GM18907 (cell line): Measurements from ENCODE around the gene TMTC3.
A peak's percentile ranks its signal among the peaks of the same experiment; 100 is the strongest.
"Not testable (repeated sequence)": the region's sequence is repeated elsewhere in the genome, so short reads cannot be mapped to it uniquely, and the experiment has no call there.

Source experiments
- ATAC-seq: cut with Tn5 transposase; IDR thresholded peaks from one replicate; pipeline ENCODE4 v1.9.1; 2021; ENCODE audit warnings: mild to moderate bottlenecking, moderate library complexity; ENCODE audit not compliant: unreplicated experiment

The TMTC3 gene

GRCh38 chr12:88141774-88142609 lies at the start of gene TMTC3, which contains the start of gene CEP290:
Gene TMTC3 (plus strand): TSS chr12:88142307. CDS start chr12:88148316, 6,009 bp downstream.
Gene CEP290 (minus strand): TSS chr12:88142088. CDS start chr12:88141307, 781 bp downstream.
- ATAC-seq, result peak; percentile 96

DNA sequence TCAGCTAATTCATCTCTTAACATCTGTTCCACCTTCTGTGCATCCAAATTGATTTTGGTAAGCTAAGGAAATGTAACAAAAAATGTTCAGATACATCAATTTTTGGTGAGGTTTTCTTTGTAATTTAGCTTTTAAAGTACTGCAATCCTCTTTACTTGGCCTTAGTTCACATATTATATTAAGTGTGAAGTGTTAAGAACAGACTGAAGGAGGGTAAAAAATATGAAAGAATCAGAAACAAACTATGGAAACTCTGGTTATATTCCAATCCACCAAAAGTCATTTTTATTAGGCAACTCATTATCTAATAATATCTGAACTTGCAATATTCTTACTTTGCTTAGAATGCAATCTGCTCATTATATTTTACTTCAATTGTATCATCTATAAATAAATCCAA lies 49.3 kb upstream of the TMTC3 start:
- no peak for ATAC-seq

- no peak for ATAC-seq
Observed at GRCh38 chr12:88093573-88093972, 48.5 kb upstream of the TMTC3 start.

GRCh38 chr12:88108021-88108420 lies 34.1 kb upstream of the TMTC3 start:
- ATAC-seq, result no peak

DNA sequence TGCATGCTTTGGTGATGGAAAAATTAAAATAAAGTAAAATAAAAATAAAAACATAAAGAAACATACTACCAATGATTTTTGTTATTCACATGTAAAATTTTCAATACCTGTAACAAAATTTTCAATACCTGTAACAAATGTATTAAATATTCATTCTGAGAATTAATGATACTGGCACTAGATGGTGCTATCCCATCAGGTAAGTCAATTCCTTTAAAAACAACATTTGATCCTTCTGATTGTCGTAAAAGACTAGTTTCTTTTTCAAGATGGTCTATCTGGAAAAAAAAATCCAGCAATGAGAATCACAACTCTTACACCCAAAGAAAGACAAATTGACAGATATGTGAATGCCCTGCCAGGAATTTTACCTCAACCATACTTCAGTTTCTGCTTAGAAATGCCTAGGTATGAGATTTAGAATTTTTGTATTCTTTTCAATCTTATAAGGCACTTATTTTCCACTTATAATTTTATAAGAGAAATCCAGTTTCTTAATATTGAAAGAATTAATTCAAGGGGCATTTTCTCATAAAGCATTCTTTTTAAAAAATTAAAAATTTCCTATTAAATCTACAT lies 30.9 kb upstream of the TMTC3 start:
- no peak for ATAC-seq

DNA sequence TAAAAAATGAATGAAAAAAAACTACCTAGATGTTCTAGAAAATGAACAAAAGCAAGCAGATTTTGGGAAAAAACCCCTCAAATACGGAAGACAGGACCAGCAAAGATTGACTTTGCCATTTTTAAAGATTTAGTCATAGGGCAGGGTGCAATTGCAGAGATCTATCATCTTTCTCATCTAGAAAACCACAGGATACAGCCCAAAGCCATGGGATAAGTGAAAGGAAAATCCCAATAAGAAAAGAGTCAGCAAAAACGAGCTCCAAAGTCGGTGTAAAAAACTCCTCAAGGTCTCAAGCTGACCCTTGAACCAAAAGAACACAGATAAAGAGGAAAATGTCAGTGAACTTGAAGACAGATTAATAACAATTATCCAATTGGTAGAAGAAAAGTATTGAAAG lies 28.2 kb upstream of the TMTC3 start:
- no peak for ATAC-seq

DNA sequence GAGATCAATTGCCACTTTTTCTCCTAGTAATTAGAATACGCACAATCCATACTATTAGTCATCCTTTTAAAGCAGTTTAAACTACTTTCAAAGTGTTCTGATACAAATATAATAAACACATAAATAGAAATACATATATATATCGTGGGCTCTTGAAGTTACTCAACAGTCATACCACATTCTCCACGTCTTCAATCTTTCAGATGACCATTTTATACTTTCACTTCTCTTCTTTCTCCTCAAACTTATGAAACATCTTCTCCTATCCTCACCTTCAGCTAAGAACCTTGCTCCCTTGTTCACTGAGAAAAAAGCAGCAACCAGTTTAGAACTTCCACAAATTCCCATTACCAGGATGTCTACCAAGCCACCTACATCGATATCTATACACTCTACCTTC lies 19.4 kb upstream of the TMTC3 start:
- peak; percentile 59 for ATAC-seq

- ATAC-seq, result no peak
Observed at GRCh38 chr12:88127099-88127498, 15.0 kb upstream of the TMTC3 start.

- ATAC-seq, result no peak
Observed at GRCh38 chr12:88127855-88128254, 14.3 kb upstream of the TMTC3 start.

DNA sequence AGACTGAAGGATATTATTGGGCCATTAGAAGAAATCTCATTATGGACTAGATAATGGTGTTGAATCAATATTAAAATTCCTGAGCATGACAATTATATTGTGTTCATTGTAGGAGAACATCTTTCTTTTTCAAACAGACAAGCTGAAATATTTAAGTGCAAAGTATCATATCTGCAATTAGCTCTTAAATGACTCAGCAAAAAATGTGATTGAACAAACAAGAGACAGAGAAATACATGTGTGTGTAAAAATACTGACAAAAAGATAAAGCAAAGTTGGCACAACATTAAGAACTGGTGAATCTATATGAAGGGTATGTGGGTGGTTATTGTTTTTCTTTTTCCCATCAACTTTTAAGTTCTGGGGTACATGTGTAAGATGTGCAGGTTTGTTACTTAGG lies 9.7 kb upstream of the TMTC3 start:
- ATAC-seq, result no peak

- ATAC-seq, result not testable (repeated sequence)
Observed at GRCh38 chr12:88133181-88133580, 8.9 kb upstream of the TMTC3 start.

DNA sequence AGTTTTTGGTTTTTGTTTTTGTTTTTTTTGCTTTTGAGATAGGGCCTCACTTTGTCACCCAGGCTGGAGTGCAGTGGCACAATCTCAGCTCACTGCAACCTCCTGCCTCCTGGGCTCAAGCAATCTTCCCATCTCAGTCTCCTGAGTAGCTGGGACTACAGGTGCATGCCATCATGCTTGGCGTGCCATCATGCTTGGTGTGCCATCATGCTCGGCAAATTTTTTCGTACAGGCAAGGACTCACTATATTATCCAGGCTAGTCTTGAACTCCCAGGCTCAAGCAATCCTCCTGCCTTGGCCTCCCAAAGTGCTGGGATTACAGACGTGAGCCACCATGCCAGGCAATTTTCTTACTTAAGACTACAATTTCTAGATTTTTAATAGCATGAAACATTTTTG lies 2.4 kb upstream of the TMTC3 start:
- not testable (repeated sequence) for ATAC-seq

- peak; percentile 0 for ATAC-seq
Observed at GRCh38 chr12:88141425-88141773, 708 bp upstream of the TMTC3 start.

DNA sequence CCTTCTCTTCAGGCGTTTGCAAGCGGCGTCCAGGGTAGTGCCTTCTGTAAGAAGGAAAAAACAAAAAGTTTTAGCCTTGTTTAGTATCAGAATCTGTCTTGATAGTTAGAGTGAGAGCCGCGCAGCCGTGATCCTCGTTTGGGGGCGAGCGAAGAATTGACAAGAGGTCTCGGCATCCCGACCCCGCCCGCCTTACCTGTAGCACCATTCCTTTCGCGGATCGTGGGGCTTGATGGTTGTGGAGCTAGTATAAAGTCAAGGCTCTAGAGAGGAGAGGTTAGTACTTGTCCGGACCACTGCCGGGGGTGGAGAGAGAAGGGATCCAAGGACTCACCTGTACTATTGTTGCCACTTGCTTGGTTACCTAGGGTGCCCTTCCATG lies 494 bp downstream of the TMTC3 start:
- peak; percentile 6 for ATAC-seq

DNA sequence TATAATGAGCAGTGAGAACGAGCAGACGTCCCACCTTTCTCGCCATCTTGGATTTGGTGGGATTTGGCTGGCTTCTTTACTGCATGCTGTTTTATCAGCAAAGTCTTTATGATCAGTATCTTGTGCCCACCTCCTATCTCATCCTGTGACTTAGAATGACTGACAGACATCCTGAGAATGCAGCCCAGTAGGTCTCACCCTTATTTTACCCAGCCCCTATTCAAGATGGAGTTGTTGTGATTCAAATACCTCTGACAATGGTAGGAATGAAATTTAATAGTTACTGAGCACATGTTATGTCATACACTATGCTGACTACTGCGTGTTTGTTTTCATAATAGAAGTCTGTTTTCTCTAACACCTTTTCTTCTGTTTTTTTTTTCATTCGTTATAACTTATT lies 1.9 kb downstream of the TMTC3 start:
- ATAC-seq, result no peak

GRCh38 chr12:88144546-88145468 lies 2.7 kb downstream of the TMTC3 start:
- ATAC-seq, result no peak

DNA sequence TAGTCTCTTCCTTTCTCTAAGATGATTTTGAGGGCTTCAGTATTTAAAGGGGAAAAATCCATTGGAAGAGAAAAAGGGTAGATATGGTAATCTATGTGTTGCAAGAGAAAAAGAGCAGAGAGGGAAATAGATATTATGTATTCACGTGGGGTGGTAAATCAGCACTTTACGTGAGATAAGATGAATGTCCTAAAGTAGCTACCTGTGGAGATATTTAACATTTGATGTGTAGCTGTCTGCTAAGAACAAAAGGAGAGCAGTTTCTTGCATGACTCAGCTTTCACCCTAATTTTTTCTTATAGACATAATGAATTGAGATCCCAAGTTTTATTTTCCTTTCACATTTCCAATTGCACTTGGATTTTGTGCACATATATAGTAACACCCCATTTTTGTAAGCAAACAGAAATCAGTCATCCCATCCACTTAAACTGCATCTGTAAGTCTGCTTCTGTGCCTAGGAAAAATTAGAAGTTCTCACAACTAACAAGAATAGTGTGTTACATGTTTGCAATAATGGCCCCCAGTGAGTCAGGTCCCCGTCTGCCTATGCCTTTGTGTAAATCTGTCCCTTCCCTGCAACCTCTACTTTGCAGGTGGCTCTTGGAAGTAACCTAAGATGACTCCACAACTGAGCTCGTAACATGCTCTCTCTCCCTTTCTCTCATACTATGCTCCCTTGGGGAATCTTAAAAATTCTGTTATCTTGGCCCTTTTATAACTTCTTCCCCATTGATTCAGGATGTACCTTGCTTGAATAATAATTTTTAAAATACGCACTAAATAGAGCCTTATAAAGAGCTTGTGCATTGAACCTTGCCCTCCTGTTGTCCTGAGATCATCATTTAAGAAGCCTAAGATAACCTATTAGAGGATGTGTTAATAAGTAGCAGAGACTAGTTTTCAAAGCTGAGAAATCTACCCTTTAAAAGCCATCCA lies 3.7 kb downstream of the TMTC3 start:
- peak; percentile 21 for ATAC-seq

- ATAC-seq, result no peak
Observed at GRCh38 chr12:88150063-88150462, 8.0 kb downstream of the TMTC3 start.

DNA sequence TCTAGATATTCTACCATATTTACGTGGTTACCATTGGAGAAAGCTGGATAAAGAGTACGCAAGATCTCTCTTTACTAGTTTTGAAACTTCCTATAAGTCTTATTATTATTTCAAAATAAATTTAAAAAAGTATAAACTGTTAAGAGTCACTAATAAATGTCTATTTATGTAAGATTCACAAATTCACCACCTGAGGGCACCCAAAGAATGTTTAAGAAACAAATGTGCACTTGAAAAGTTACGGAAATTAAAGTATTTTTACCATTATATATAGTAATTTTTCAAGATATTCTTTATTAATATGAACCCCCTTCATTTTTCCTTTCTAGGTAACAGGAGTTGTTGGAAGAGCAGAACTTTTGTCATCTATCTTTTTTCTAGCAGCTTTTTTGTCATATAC lies 11.9 kb downstream of the TMTC3 start:
- ATAC-seq, result no peak

GRCh38 chr12:88156075-88156654 lies 14.1 kb downstream of the TMTC3 start:
- ATAC-seq, result no peak
